HG02798 (cell line): ENCODE measurements around the gene SLC10A3.
A peak's percentile ranks its signal among the peaks of the same experiment; 100 is the strongest.

Experiments used
- ATAC-seq: cut with Tn5 transposase; IDR thresholded peaks from one replicate; pipeline ENCODE4 v1.9.1; 2021; ENCODE audit warnings: mild to moderate bottlenecking; ENCODE audit not compliant: unreplicated experiment, poor library complexity

The SLC10A3 gene

GRCh38 chrX:154490414-154491083, at the start of gene SLC10A3:
SLC10A3 (minus strand) TSS chrX:154490629; CDS start chrX:154488940, 1,689 bp downstream.
- peak; percentile 86 for ATAC-seq

DNA sequence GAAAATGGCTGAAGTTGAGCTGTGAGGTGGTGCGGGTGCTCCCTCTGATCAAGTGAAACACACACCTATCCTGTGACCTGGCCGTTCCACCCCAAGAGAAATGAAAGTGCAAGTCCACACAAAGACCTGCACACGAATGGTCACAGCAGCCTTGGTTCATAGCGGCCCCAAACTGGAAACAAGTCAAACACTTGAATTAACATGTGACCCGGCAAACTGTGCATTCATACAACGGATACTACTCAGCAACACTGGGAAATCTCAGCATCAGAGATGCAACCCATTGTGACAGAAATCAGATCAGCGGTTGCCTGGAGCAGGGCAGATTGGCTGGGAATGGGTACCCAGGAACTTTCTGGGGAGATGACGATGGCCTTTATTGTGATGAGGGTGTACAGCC, 48.6 kb upstream of the SLC10A3 start:
- no peak for ATAC-seq

- no peak for ATAC-seq
Observed at GRCh38 chrX:154535892-154536291, 45.5 kb upstream of the SLC10A3 start.

GRCh38 chrX:154534526-154535322, 44.3 kb upstream of the SLC10A3 start:
- peak; percentile 87 for ATAC-seq

DNA sequence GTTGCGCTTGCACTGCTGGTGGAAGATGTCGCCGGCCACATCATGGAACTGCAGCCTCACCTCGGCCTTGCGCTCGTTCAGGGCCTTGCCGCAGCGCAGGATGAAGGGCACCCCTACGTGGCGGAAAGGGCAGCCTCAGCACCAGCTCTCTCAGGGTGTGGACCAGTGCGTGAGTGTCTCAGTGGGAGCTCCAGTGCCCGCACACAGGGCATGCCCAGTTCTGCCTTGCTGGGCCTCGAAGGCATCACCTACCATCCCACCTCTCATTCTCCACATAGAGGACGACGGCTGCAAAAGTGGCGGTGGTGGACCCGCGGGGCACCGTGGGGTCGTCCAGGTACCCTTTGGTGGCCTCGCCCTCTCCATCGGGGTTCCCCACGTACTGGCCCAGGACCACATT, 42.3 kb upstream of the SLC10A3 start:
- ATAC-seq = no peak

DNA sequence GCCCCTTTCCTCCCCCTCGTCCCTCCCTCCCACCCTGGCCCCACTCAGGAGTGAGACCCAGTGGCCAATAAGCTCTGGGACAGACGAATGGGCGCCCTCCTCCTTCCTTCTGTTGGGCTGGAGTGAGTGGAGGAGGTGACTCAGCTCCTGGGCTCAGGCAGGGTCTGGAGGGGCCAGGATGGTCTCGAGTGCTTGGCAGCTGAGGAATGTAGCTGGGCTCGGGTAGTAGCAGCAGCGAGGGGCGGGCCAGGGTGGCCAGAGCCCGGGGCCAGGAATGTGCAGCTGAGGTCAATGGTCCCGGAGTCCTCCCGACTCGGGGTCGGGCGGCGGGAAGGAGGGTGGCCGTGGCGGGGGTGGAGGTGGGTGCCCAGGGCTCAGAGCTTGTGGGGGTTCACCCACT, 41.2 kb upstream of the SLC10A3 start:
- ATAC-seq = no peak

- ATAC-seq = no peak
Observed at GRCh38 chrX:154530286-154530685, 39.9 kb upstream of the SLC10A3 start.

DNA sequence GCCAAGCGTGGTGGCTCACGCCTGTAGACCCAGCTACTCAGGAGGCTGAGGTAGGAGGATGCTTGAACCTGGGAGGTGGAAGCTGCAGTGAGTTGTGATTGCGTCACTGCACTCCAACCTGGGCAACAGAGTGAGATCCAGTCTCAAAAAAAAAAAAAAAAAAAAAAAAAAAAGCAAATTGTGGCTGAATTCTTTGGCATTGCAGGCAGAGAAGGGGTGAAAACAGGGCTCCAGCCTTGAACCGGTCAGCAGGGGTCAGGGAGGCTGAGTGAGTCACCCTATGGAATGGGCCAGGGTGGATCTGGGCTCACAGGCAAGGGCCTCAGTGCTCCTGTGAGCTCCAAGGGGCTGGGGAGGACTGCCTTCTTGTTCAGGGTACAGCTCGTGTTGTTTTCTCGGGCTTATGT, 38.8 kb upstream of the SLC10A3 start:
- ATAC-seq = no peak

- ATAC-seq = peak; percentile 77
Observed at GRCh38 chrX:154526901-154527675, 36.7 kb upstream of the SLC10A3 start.

GRCh38 chrX:154525606-154526490, 35.4 kb upstream of the SLC10A3 start:
- ATAC-seq = no peak

DNA sequence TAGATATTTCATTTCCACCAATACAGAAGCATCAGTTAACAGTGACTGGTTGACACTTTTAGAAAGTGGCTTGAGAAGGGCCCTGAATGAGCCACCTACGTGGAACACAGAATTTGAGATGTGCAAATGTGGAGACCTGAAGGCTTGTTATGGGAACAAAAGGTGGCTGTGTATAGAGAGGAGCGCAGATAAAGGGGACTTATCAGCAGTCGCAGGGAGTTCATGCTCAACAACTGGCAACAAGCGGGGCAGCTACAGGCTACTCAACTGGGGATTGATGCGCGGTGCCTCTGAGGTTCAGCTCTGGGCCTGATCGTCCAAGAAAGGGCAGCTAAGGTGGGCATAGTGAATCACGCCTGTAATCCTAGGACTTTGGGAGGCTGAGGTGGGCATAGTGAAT, 29.0 kb upstream of the SLC10A3 start:
- no peak for ATAC-seq

DNA sequence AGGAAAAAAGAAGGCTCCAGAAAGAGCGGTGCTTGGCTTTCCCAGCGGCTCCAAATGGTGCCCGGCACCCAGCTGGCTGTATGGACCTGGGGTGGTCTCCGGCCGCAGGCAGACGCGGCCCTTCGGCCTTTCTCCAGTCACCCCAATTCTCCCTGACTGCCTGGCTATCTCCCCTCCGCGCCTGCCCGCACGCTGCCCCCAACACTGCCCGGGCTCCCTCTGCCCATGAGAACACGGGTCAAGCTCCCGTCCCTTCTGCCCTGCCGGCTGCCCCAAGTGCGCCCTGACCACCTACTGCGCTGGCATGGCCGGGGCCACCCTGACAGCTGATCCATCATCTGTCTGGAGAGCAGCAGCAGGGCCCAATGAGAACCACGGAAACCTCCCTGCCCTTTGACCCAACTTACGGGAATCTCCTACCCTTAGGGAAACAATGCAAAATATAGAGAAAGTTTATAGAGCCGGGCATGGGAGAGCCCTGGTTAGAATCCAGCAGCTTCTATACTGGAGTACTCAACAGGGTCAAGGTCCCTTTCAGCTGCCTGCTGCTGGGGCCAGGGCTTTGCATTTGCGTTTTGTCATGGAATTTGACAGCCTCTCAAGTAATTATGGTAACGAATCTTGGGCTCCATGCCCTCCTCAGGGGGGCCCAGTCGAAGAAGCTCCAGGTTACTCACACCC, 26.8 kb upstream of the SLC10A3 start:
- ATAC-seq = no peak

DNA sequence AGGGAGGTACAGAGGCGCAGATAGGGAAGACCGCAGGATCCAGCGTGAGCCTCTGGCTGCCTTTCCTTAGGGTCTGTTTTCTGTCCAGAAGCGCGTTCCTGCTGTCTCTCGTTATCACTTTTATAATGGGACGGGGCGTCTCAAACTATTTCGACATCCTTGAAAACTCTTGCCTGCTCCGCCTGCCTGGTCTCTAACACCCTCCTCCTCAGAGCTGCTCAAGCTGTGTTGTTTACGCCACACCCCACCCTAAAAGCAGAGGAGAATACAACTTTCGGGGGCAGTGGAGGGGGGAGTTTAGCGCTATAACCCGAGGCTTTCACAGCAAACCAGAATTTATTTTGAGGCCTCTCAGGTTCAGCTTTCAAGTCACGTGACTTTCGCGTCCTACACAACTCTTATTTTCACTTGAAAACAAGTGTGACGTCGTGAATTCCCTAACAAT, 26.2 kb upstream of the SLC10A3 start:
- ATAC-seq = no peak

GRCh38 chrX:154515966-154516655, 25.7 kb upstream of the SLC10A3 start, which contains the start of gene FAM3A:
FAM3A (minus strand) TSS chrX:154516232; CDS start chrX:154515772, 460 bp downstream.
- ATAC-seq = peak; percentile 96

DNA sequence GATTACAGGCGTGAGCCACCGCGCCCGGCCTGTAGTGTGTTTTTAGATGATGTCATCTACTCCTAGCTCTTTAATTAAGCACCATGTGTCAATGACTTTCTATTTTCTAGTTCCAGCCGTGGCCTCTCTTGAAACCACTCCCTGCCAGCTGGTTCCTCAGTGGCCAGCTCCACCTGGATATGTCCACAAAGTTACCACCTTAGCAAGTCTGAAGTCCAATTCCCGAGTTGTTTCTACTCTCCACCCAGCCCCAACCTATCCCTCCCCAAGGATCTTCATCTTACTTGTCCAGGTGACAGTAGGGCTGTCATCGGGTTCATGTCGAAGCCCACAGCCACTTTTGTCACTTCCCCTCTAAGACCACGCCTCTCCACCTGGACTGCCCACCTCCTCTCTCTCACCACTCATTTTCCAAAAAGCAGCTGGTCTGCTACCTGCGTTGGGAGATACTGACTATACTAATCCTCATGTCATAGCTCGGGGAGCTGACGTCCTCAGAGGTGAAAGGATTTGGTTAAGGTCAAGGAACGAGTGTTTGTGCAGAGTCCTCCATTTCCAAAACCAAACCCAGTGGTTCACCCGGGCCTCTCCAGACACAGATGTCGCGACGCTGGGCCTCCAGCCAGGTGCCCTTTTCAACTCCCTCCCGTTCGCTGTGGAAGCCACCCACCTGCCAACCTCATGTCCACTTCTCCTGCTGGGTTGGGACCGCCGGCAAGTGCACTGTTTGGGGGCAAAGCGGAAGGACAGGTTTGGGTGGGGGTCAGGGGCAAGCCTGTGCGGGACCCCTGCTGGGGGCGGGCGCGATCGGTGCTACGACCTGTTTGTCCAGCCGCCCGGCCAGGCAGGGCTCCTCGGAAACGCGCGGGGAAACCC, 24.9 kb upstream of the SLC10A3 start:
- ATAC-seq = no peak

DNA sequence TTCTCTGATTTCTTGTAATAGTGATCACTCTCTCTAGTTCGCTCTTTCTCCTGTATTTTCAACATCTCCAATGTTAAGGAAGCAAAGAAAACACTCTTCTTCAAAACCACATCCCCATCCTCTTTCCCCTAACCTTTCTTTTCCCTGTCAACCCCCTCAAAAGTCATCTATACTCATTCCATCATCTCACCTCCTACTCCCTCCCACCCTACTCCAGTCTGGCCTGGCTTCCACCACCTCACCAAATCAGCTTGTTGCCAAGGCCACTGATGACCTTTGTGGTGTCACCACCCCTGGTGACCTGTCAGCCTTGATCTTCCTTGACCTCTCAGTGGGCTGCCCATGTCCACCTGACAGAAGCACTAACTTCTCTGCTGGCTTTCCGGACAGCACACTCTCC, 23.3 kb upstream of the SLC10A3 start:
- no peak for ATAC-seq

DNA sequence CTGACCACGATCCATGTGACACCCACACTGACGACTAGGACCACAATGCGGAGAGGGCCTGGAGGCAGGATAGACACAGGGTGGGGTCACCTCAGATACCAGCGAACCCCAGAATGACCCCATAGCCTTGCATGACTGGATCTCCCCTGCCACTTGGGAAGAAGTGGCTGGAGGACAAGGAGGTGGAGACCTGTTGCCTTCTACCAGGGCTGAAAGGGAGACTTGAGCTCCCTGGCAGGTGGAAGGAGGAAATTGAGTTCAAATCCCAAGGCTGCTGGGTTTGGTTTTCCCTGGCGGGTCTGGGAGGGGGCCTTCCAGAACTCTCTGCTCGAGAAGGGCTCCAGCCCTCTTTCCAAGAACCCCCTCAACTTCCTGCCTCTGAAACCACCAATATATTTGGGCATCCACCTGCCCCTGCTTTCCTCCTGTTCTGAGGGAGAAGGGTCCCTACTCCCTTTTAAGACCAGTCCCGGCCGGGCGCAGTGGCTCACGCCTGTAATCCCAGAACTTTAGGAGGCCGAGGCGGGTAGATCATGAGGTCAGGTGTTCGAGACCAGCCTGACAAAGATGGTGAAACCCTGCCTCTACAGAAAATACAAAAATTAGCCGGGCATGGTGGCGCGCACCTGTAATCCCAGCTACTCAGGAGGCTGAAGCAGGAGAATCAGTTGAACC, 22.6 kb upstream of the SLC10A3 start:
- ATAC-seq = no peak
